Head of caudate nucleus (tissue), 42 donors: ENCODE data around the gene TOLLIP.
"Not testable (repeated sequence)": the region's sequence is repeated elsewhere in the genome, so short reads cannot be mapped to it uniquely, and the experiment has no call there.

Experiments used
- DNase-seq, 42 donors: peaks; one replicate each; pipeline versions ENCODE4 v3.0.0 to v3.0.0-alpha.2; 2020 to 2021; ENCODE audit warnings: mixed read lengths in 7 of 42
- intact Hi-C: fragments of 100-400 bp; cut with DNase I; formaldehyde crosslinking; loops from one replicate; pipeline ENCODE4 v1.15.0; 2022

TOLLIP gene

DNA sequence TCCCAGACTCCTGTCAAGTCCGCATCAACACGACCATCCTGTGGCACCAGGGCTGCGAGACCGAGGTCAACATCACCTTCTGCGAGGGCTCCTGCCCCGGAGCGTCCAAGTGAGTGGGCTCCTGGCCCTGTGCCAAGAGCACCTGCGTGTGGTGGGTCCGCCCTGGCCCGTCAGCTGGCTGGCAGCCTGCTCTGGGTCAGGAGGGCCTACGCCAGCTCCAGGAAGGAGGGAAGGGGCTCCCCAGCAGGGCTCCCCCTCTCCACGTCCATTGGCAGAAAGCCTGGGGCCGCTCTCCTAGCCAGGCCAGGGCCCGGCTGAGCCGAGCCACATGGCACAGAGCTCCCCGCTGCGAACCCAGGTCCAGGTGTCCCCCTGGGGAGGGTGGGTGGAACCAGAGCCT lies 48.8 kb downstream of the TOLLIP start:
- DNase-seq = no peak
- intact Hi-C loops = no loop called here

DNA sequence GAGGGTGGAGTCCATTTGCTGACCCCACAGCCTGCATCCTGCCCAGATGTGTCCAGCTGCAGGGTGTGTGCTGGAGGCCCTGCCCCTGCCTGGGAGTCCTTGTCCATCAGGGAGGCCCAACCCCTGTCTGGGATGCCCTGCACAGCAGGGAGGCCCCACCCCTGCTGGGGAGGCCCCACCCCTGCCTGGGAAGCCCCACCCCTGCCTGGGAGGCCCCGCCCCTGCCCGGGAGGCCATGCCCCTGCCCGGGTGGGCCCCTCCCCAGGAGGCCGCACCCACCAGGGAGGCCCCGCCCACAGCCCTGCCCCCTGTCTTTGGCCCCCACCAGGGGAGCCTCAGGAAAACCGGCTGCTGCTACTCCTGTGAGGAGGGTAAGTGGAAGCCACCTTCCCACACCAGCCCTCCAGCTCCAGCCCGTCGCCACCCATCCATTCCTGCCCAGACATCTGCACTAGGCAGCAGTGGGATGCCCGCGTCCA lies 49.4 kb downstream of the TOLLIP start:
- intact Hi-C loops = no loop called here
- DNase-seq = no peak

DNA sequence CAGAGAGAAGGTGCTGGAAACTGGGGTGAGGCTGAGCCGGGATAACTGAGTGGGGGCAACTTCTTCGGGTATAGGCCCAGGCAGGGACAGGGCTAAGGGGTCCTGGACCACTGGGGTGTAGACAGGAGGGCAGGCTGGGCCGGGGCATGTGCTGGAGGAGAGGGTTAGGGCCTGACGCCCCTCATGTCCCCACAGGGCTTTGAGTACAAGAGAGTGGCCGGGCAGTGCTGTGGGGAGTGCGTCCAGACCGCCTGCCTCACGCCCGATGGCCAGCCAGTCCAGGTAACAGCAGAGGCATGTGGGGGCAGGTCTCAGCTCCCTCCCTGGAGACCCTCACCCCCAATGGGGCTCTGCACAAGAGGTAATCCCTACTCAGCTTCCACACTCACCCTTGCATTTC lies 49.9 kb downstream of the TOLLIP start:
- intact Hi-C loops = no loop called here
- DNase-seq = no peak

DNA sequence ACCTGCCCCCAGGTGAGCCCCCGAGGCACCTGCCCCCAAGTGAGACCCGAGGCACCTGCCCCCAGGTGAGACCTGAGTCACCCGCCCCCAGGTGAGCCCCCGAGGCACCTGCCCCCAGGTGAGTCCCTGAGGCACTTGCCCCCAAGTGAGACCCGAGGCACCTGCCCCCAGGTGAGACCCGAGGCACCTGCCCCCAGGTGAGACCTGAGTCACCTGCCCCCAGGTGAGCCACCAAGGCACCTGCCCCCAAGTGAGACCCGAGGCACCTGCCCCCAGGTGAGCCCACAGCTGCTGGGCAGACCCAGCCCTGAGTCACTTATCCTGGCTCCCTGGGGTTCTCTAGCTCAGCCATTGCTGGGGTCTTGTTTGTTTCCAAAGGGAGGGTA lies 50.4 kb downstream of the TOLLIP start:
- intact Hi-C loops = no loop called here
- no peak for DNase-seq

DNA sequence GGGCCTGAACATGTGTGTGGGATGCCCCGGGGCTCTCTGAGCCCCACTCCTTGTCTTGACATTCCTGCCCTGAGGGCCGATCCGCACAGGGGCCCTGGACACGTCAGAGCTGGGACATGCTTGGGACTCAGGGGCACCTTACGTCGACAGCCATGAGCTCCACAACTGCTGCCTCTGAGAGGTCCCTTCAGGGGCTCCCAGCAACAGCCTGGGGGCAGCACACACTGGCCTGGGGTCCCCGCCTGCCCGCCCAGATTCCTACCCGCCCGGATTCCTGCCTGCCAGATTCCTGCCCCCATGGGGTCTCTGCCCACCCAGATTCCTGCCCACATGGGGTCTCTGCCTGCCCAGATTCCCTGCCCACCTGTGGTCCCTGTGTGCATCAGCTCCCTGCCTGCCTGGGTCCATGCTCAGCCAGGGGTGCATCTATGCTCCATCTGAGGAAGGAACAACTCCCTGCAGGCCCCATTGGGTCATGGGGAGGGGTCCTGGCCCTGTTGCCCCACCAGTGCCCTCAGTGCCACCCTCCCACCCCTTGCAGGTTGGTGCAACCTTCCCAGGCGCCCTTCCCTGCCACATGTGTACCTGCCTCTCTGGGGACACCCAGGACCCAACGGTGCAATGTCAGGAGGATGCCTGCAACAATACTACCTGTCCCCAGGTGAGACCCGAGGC lies 50.9 kb downstream of the TOLLIP start:
- intact Hi-C loops = no loop called here
- DNase-seq = no peak

DNA sequence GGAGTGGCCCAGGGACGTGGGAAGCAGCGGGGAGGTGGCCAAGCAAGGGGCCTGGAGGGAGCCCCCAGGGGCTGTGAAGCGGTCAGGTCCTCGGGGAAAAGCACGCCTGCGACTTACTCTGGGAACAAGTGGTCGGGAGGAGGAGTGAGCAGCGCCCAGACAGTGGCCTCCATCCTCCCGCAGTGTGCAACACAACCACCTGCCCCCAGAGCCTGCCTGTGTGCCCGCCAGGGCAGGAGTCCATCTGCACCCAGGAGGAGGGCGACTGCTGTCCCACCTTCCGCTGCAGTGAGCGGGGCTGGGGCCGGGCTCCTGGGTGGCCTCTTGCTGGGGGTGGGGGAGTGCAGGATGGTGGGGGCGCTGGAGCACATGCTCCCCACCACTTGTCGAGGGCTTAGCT lies 51.5 kb downstream of the TOLLIP start:
- intact Hi-C loops = no loop called here
- DNase-seq = no peak

DNA sequence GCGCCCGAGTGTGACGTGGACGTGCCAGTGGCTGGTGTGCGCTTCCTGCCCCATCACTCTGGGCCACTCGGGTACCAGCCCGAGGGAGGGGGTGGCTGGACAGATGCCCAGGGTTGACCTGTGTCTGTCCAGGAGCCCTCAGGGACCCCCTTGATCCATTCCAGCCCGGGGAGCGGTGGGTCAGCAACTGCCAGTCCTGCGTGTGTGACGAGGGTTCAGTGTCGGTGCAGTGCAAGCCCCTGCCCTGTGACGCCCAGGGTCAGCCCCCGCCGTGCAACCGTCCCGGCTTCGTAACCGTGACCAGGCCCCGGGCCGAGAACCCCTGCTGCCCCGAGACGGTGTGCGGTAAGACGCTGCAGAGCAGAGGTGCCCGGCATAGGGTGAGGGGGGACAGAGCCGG lies 52.1 kb downstream of the TOLLIP start:
- intact Hi-C loops = no loop called here
- no peak for DNase-seq

DNA sequence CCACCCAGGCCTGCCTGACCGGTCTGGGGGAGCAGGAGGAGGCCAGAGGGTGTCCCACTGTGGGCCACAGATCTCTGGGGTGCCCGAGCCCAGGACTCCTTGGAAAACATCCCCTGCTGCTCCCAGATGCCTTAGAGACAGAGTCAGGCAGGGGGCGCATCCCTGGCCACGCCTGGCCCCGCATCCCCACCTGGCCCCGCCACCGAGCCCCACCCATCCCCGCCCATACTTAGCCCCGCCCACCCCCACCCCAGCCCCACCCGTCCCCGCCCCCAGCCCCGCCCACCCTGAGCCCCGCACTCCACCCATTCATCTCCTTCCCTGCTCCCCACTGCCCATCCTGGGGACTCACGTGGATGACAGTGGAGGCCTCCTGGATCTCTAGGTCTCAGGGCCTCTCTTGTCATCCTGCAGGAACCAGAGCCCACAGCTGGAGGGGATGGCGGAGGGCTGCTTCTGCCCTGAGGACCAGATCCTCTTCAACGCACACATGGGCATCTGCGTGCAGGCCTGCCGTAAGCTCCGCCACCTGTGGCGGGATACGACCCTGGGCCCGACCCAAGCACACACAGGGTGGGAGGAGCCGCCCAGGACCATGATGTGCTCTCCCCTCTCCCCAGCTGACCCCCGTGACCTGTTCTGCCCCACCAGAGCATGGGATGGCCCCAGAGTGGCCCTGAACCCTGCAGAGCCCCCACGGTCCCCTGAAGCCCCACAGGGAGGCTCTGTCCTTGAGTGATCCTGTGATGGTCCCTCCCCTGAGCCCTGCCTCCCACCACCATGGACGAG lies 53.0 kb downstream of the TOLLIP start:
- DNase-seq = no peak
- intact Hi-C loops = no loop called here

DNA sequence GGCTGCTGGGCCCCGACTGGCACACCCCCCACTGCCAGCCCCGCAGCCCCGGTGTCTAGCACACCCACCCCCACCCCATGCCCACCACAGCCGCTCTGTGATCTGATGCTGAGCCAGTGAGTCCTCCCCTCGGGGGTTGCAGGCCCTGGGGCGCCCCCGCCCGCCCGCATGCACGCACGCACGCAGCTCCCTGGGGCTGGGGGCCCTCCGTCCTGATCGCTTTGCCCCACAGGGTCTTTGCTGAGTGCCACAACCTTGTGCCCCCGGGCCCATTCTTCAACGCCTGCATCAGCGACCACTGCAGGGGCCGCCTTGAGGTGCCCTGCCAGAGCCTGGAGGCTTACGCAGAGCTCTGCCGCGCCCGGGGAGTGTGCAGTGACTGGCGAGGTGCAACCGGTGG lies 54.3 kb downstream of the TOLLIP start:
- intact Hi-C loops = no loop called here

DNA sequence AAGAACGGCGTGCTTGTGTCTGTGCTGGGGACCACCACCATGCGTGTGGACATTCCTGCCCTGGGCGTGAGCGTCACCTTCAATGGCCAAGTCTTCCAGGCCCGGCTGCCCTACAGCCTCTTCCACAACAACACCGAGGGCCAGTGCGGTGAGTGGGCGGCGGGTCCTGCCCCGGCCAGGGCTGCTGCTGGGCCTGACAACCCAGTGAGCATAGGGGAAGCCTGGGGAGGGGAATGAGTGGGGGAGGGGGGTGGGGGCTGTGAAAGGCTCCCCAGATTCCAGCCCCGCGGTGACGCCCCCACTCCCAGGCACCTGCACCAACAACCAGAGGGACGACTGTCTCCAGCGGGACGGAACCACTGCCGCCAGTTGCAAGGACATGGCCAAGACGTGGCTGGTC lies 54.7 kb downstream of the TOLLIP start:
- intact Hi-C loops = no loop called here
- DNase-seq = no peak

More for the DNA sequence above, 54.3 kb downstream of the TOLLIP start:
- no peak for DNase-seq

DNA sequence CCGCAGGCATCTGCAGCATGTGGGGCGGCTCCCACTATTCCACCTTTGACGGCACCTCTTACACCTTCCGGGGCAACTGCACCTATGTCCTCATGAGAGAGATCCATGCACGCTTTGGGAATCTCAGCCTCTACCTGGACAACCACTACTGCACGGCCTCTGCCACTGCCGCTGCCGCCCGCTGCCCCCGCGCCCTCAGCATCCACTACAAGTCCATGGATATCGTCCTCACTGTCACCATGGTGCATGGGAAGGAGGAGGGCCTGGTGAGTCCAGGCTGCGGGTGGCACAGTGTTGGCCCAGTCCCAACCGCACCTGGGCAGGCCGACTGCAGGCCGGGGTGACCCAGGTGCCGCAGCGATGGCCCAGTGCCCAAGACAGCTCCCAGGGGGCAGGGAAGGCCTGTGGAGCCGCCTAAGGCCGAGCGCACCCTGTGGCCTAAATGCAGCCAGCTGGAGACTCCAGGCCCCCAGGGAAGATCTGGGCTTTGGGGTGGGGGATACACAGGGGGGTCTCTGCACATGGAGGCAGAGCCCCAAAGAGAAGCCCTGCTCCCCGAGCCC lies 55.3 kb downstream of the TOLLIP start:
- intact Hi-C loops = no loop called here
- no peak for DNase-seq

DNA sequence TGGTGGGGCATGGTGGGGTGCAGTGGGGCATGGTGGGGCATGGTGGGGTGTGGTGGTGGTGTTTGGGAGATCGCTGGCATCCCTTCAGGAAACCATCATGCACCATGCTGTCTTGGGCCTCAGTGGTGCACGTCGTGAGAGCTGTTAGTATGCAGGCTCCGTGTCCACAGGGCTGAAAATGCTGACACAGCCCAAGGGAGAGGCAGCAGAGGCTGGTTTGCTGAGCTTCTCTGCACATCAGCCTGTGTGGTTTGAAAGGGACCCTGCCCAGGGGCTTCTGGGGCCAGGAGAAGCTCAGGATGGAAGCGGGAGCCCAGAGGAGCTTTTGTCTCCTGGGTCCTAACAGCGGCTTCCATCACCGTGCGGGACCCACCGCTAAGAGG lies 56.3 kb downstream of the TOLLIP start:
- intact Hi-C loops = no loop called here
- DNase-seq = no peak

DNA sequence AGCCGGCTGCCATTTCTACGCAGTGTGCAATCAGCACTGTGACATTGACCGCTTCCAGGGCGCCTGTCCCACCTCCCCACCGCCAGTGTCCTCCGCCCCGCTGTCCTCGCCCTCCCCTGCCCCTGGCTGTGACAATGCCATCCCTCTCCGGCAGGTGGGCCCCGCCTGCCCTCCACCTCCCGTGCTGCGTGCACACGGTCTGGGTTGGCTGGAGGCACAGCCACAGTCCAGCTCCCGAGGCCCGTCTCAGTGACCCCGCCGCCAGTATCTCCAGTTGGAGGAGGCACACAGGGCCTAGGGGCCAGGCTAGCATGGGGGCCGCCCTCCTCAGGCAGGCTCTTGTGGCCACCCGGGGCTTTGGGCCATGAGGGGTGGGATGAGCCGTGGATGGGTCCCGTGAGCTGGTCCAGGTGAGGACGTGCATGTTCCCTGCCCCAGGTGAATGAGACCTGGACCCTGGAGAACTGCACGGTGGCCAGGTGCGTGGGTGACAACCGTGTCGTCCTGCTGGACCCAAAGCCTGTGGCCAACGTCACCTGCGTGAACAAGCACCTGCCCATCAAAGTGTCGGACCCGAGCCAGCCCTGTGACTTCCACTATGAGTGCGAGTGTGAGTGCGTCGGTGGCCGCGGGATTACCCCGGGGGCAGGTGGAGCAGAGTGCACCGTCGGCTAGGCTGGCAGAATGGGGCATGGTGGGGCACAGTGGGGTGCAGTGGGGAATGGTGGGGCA lies 56.9 kb downstream of the TOLLIP start:
- DNase-seq = no peak
- intact Hi-C loops = no loop called here

DNA sequence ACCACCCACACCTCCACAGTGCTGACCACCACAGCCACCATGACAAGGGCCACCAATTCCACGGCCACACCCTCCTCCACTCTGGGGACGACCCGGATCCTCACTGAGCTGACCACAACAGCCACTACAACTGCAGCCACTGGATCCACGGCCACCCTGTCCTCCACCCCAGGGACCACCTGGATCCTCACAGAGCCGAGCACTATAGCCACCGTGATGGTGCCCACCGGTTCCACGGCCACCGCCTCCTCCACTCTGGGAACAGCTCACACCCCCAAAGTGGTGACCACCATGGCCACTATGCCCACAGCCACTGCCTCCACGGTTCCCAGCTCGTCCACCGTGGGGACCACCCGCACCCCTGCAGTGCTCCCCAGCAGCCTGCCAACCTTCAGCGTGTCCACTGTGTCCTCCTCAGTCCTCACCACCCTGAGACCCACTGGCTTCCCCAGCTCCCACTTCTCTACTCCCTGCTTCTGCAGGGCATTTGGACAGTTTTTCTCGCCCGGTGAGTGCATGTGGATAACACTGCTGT lies 58.1 kb downstream of the TOLLIP start:
- intact Hi-C loops = no loop called here
- no peak for DNase-seq

DNA sequence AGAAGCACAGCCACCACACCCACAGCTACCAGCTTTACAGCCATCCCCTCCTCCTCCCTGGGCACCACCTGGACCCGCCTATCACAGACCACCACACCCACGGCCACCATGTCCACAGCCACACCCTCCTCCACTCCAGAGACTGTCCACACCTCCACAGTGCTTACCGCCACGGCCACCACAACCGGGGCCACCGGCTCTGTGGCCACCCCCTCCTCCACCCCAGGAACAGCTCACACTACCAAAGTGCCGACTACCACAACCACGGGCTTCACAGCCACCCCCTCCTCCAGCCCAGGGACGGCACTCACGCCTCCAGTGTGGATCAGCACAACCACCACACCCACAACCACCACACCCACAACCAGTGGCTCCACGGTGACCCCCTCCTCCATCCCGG lies 59.0 kb downstream of the TOLLIP start:
- DNase-seq, intact Hi-C loops: not testable (repeated sequence)

DNA sequence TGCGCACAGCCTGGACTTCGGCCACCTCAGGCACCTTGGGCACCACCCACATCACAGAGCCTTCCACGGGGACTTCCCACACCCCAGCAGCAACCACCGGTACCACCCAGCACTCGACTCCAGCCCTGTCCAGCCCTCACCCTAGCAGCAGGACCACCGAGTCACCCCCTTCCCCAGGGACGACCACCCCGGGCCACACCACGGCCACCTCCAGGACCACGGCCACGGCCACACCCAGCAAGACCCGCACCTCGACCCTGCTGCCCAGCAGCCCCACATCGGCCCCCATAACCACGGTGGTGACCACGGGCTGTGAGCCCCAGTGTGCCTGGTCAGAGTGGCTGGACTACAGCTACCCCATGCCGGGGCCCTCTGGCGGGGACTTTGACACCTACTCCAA lies 60.5 kb downstream of the TOLLIP start:
- intact Hi-C loops, DNase-seq: not testable (repeated sequence)

DNA sequence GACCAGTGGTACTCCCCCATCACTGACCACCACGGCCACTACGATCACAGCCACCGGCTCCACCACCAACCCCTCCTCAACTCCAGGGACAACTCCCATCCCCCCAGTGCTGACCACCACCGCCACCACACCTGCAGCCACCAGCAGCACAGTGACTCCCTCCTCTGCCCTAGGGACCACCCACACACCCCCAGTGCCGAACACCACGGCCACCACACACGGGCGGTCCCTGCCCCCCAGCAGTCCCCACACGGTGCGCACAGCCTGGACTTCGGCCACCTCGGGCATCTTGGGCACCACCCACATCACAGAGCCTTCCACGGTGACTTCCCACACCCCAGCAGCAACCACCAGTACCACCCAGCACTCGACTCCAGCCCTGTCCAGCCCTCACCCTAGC lies 62.4 kb downstream of the TOLLIP start:
- DNase-seq, intact Hi-C loops: not testable (repeated sequence)

DNA sequence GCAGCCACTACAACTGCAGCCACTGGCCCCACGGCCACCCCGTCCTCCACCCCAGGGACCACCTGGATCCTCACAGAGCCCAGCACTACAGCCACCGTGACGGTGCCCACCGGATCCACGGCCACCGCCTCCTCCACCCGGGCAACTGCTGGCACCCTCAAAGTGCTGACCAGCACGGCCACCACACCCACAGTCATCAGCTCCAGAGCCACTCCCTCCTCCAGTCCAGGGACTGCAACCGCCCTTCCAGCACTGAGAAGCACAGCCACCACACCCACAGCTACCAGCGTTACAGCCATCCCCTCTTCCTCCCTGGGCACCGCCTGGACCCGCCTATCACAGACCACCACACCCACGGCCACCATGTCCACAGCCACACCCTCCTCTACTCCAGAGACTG lies 63.1 kb downstream of the TOLLIP start:
- intact Hi-C loops, DNase-seq: not testable (repeated sequence)

DNA sequence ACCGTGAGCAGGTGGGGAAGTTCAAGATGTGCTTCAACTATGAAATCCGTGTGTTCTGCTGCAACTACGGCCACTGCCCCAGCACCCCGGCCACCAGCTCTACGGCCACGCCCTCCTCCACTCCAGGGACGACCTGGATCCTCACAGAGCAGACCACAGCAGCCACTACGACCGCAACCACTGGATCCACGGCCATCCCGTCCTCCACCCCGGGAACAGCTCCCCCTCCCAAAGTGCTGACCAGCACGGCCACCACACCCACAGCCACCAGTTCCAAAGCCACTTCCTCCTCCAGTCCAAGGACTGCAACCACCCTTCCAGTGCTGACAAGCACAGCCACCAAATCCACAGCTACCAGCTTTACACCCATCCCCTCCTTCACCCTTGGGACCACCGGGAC lies 63.7 kb downstream of the TOLLIP start:
- intact Hi-C loops, DNase-seq: not testable (repeated sequence)

DNA sequence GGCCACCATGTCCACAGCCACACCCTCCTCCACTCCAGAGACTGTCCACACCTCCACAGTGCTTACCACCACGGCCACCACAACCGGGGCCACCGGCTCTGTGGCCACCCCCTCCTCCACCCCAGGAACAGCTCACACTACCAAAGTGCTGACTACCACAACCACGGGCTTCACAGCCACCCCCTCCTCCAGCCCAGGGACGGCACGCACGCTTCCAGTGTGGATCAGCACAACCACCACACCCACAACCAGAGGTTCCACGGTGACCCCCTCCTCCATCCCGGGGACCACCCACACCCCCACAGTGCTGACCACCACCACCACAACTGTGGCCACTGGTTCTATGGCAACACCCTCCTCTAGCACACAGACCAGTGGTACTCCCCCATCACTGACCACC lies 64.9 kb downstream of the TOLLIP start:
- DNase-seq, intact Hi-C loops: not testable (repeated sequence)
